GM19463 (cell line): ENCODE measurements around the gene RGS12.
"Not testable (repeated sequence)": the region's sequence is repeated elsewhere in the genome, so short reads cannot be mapped to it uniquely, and the experiment has no call there.

Experiments
- ATAC-seq: cut with Tn5 transposase; IDR thresholded peaks from one replicate; pipeline ENCODE4 v1.9.1; 2021; ENCODE audit warnings: mild to moderate bottlenecking, moderate library complexity; ENCODE audit not compliant: unreplicated experiment

Gene RGS12

GRCh38 chr4:3296651-3297050 is 3.8 kb downstream of the RGS12 start:
- ATAC-seq = no peak

- no peak for ATAC-seq
Observed at GRCh38 chr4:3297066-3297859, 4.4 kb downstream of the RGS12 start.

DNA sequence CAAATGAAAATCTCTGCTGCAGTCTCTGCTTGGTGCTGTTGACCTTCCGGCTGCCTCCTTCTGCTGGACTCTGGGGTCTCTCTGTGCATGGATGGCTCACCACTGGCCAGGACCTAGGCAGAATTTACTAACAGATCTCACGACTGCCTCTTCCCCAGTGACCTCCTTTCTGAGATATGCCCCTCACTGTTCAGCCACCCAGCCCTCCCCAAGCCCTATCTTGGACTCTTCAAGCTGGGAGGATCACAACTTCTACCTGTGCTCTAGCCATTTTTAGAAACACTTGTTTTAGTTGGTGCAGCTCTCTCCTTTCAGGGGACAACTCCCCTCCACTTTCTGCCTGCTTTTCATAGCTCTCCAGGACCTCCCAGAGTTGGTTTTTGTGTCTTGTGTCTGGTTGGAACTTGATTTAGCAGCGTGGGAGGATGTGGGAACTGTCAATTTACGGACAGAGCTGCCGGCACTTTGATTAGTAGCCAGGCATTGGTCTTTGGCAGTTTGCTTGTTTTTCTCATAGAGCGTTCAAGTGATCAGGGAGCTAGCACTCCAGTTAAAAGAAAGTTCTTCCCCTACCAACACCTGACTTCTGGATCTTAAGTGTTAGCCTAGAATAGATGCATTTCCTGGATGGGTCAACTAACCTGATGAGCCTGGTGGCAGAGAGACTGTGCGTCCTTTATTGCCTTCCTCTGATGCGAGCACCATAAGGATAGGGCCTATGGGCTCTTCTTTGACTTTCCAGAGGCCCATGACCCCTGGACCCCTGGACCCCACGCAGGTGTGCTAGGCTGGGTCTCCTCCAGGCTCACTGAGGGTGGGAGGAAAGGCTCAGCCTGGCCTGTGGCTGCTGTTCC is 6.5 kb downstream of the RGS12 start:
- ATAC-seq = no peak

DNA sequence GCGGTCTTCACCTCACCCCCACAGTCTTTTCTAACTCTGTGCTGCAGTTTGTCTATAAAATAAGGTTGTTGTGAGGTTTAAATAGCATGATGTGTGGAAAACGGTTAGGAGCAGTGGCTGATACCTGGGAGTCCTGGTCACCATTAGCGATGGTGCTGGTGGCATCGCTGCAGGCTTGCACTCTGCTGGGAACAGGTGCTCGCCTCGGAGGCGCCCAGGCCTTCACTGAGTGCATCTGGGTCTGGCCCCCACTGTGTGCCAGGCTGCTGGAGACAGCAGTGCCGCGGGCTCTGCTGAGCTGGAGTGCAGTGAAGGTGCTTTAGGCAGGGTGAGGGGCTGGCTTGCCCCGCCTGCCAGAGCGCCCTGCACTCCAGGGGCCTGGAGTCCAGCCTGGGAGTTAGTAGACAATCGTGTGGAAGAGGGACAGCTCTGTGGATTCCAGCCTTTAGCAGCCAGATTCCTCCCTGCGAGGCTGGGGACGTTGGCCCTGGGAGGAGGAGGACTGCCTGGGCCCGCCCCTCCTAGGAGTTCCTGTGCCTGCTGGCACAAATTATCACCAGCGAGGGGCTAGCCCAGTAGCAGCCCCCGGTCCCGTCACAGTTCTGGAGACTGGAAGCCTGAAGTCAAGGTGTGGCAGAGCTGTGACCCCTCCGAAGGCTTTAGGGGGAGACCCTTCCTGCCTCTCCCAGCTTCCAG is 7.3 kb downstream of the RGS12 start:
- ATAC-seq = no peak

DNA sequence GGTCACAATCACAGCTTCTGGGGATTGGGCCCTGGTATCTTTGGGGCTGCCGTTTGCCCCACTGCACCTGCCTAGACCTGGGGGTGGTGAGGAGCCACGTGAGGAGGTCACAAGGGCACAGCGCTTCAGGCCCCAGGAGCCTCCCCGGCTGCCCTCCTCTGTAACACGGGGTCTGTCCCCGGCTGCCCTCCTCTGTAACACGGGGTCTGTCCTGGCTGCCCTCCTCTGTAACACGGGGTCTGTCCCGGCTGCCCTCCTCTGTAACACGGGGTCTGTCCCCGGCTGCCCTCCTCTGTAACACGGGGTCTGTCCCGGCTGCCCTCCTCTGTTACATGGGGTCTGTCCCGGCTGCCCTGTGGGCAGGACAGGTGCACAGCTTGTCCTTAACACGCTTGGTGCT is 8.1 kb downstream of the RGS12 start:
- not testable (repeated sequence) for ATAC-seq

DNA sequence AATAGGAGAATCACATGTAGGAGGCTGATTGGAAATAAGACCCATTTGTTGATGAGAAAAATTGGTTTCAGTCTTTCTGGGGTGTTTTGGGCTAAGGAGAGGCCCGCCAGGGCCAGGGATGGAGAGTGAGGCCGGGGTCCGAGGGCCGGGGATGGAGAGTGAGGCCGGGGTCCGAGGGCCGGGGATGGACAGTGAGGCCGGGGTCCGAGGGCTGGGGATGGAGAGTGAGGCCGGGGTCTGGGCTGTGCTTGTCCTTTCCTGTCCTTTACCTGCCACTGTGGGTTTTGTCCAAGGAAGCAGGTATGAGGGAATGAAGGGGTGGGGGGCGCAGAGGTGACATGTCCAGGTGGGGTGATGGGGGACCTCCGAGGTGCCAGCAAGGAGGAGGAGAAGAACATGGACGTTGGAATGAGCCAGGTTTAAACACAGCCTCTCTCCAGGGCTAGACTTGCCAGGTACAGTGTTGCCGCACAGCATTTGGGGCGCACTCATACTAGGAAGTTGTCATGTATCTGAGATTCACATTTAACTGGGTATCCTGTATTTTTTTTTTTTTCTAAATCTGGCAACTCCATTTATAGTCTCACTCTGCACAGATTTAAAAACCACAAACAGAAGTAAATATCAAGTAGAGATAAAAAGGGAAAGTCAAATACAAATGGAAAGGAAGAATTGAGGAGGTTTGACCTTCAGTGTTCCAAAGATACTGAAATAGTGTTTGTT is 8.8 kb downstream of the RGS12 start:
- ATAC-seq = no peak

DNA sequence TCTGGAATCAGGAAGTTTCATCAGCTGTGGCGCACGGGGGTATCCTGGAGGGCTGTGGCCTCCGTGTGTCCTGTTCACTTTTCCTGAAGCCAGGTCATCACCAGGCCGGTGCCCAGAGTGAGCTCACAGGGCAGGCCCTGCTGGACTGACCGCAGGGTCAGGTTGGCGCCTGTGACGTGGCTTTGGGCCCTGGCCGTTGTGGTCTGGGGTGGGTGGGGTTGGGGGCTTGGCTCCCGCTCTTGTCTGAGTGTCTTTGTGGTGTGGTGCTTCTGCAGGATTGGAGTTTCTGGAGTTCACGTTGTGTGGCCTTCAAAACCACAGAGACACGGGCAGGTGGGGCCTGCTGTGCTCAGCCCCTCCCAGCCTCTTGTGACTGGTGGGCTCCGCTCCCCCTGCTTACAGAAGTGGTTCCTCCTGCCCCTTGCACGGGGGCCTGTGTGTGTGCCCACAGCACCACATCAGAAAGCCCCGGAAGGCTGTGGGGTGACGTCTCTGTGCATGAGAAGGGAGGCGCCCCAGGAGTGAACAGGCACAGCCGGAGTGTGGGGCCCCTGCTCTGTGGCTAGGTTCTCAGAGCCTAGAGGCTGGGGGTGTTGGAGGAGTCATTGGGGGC is 9.5 kb downstream of the RGS12 start:
- ATAC-seq = peak; percentile 65

GRCh38 chr4:3302786-3303564 is 10.2 kb downstream of the RGS12 start:
- peak; percentile 23 for ATAC-seq

DNA sequence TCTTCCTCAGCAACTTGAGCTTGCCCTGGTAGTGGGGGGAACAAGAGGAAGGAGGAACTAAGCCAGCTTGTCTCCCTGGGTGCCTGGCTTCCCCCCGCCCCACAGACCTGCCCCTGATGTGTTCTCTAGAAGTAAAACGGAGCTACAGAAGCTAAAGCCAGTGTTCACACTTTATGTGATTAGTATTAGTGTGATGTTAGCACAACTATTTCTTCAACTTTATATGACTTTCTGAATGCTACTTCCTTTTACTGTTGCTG is 10.7 kb downstream of the RGS12 start:
- no peak for ATAC-seq

GRCh38 chr4:3303923-3304710 is 11.3 kb downstream of the RGS12 start:
- ATAC-seq = no peak

GRCh38 chr4:3304831-3305609 is 12.2 kb downstream of the RGS12 start:
- ATAC-seq = no peak

GRCh38 chr4:3305610-3306371 is 13.0 kb downstream of the RGS12 start:
- ATAC-seq = no peak

- no peak for ATAC-seq
Observed at GRCh38 chr4:3306450-3306849, 13.6 kb downstream of the RGS12 start.

GRCh38 chr4:3307060-3307459 is 14.2 kb downstream of the RGS12 start:
- ATAC-seq = no peak

DNA sequence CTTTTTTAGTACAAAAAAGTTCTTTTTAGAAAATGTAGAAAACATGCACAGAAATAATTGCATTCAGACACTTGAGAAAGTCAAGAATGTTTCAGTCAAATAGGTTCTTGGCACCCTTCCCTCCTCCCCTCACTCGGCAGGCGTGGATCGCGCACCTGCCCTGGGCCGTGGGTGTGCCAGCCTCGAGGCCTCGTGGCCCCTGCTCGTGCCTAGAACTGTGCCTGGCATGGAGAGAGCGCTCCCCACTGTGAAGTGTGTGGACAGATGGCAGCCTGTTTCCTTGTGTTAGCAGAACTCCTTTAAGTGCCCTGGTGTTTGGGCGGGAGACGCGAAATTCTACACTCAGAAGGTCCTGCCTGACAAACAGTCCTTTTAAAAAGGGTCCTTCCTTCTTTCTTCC is 14.7 kb downstream of the RGS12 start:
- no peak for ATAC-seq

- no peak for ATAC-seq
Observed at GRCh38 chr4:3307891-3308575, 15.2 kb downstream of the RGS12 start.

DNA sequence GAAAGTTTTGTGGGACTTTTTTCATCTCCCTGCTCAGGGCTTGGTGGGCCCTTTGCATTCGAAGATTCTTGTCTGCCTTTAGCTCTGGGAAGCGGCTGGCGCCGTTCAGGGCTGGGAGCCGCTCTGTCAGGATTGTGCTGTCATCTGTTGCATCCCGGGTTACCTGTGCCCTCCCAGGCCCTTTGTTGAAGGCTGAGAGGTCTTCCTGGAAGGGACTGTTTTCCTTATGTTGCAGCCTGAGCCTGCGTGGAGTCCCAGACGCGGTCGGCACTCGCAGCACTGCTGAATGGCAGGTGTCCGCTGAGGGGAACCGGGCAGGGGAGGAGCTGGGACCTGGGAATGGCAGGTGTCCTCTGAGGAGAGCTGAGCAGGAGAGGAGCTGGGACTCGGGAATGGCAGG is 15.9 kb downstream of the RGS12 start:
- no peak for ATAC-seq
